NCI-H1436 (cell line): Measurements from ENCODE around the gene SMARCD3.

Experiments used
- DNase-seq: peaks from one replicate; lab custom pipeline; 2025; lab: John Stamatoyannopoulos, UW

Gene SMARCD3

GRCh38 chr7:151247611-151248345 is 716 bp downstream of the SMARCD3 start:
- DNase-seq = no peak

- no peak for DNase-seq
Observed at GRCh38 chr7:151246851-151247580, 1.5 kb downstream of the SMARCD3 start.

DNA sequence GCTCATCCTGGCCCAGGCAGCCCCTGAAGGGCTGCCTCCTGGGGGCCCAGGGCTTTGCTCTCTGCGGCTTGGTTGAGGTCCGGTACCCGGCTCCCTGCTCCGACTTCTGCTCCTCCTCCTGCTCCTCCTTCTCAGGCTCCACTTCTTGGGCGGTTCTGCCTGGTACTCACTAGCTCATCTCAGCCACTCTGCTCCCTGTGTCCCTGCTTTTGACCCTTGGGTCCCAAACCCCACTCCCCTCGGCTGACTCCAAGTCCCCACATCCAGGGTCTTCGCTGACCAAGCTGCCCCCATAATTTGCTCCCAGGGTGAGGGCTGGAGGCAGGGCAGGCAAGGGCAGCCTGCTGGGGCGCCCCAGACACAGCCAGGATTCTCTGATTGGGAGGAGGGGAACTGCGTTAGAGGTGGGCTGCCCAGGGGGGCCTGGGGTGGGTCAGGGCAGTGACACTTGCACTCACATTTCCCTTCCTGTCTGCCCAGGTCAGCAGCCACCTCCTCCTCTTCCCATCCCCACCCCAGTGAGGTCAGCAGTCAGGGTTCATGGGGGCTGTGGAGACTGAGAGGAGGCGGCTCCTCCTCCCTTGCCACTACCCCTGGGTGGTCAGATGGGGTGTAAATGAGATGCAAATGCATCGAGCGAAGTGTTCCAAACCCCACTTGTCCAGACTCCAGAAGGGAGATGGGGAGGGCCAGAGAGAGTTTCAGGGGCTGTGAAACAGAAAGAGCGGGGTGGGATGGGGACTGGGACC is 2.2 kb downstream of the SMARCD3 start:
- DNase-seq = no peak

- DNase-seq = peak; percentile 34
Observed at GRCh38 chr7:151245360-151246101, 3.0 kb downstream of the SMARCD3 start.

DNA sequence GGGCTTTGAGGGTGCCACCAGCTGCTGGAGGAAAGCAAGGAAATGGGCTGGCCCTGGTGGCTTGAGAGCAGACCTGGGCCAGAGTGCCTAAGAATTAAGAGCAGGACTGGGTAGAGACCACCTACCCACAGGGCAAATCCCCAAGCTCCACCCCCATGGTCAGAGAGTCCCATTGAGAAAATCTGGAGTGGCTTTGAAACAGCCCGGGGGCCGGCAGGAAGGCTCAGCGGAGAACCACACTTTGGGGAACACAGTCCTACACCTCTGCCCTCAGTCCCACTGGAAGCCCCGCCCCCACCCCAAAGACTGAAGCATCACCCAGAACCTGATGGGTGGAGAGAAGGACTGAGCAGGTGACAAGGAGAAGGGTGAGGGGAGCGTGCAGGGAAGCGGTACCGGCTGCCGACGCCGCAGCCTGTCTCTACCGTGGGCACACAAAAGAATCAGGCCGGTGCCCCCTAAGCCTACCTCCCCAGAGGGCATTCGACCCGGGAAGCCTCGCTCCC is 3.6 kb downstream of the SMARCD3 start:
- no peak for DNase-seq

DNA sequence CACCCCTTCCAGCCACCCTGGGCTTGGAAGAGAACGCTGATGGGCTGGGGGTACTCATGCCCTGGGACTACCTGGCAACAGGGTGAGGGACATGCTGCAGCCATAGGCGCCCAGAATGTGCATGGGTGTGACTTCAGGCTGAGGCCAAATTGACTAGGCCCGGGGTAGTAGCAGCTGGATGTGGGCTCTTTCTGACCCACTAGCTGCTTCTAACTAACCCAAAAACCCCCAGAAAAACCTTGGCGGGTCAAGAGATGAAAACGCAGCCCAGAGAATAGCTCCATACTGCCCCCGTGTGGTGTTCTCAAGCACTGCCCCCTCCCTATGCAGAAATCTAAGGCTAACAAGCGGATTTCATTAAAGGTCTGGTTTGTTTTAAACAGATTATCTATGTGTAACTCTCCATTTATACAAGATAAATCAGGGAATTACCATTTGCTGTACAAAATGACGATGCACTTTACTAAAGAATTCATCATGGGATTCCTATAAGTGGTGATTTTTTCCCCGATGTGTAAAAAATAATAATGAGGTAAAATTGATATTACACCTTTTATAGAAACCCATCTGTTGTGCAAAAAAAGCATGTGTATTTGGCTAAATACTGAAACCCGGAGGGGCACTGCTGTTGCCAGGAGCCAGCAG is 4.2 kb downstream of the SMARCD3 start:
- peak; percentile 34 for DNase-seq

- no peak for DNase-seq
Observed at GRCh38 chr7:151243408-151244195, 4.9 kb downstream of the SMARCD3 start.

- DNase-seq = no peak
Observed at GRCh38 chr7:151243045-151243349, 5.5 kb downstream of the SMARCD3 start.

DNA sequence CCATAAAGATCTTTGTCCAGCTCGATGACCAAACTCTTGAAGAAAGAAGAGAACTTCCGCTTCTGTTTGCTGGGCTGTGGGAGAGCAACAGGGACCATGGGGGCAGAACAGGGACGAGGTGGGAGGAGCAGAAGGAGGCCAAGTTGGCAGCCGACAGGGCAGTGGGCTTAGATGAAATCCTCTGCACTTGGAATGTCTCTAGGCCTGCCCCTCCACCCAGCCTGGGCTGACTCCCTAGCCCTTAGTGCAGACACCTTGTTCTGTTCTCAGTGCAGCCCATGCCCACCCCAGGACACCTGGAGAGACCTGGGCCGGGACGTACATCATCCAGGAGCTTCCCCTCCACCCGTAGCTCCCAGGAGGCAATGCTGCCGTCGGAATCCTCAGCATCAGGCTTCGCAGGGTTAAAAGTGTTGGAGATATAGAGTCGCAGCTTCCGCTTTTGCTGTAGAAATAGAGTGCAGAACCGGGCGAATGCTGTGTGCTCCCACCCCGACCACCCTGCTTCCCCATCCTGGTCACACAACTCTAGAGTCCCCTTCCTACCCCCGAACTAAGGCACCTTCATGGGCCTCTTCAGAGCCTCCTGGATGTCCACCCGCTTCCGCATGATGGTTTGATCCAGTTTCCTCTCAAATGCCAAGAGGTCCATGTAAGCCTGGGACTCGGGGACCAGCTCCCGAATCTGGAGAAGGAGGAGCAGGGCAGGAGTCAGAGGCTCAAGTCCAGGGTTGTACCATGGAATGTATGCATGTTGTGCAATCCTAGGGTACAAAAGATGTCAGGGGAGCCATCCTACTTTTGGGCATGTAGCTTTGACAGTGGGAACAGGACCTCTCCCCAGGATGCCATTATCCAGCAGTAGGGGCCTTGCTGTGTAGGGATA is 6.1 kb downstream of the SMARCD3 start:
- DNase-seq = no peak

DNA sequence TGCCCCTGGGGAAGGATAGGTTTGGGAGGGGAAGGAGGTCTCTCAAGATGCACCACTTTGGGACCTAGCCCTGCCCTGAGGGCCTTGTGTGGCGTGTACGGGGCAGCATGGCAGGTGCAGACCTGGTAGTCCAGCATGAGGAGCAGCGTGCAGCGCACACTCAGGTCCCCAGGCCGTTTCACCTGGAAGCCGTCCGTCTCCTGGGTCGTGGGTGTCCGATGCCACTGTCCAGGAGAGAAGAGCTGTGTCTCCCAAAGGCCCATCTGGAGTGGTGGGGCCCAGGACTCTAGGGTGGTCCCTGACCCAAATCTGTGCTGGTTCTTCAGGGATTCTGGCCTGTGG is 6.8 kb downstream of the SMARCD3 start:
- no peak for DNase-seq

DNA sequence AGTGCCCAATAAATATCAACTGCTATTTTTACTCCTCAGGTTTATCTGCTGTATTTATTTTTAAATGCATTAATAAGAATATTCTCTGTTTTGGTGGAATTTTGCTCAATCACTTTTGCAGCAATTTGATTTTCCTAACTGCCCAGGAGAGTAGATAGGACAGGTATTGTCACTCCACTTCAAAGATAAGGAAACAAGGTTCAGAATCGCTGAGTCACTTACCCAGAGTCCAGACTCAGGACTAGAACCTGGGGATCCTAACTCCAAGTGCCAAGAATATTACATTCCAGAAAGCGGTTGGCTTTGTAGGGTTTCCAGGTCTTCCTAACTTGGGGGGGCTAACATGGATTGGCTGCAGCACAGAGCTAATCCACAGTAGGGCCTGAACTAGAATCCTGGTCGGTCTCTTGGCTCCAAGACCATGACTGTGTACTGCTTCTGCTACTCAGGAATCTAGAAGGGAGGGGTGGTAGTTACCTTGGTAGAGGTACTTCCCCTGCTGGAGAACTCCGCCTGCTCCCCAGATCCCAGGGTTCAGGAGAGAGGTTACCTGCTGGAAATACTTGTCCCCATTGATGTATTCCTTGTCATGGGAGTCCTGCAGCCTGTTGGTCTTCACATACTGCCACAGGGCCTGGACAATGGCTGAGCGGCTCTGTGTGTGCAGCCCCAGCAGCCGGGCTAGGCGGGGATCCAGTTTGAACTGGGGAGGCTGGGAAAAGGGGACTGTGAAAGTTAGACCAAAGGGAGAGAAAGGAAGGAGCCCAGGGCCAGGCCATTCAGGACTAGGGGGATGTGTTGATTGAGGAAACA is 7.3 kb downstream of the SMARCD3 start:
- no peak for DNase-seq

DNA sequence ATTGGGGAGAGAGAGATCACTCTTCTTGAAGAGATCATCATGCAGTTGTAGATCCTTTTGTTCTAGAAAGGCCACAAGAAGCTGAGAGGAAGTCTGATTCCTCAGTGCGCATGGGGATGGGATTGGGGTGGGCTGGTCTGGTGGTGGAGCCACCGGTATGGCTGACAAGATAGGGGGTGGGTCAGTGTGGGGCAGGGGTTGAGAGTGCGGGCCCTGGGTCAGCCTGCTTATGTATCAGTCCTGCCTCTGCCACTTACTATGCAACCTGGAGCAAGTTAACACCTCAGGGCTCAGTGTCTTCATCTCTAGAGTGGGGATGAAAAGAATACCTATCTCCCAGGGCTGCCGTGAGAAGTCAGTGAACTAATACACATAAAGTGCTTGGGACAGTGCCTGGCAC is 8.0 kb downstream of the SMARCD3 start:
- no peak for DNase-seq

GRCh38 chr7:151239837-151240459 is 8.5 kb downstream of the SMARCD3 start:
- DNase-seq = no peak

DNA sequence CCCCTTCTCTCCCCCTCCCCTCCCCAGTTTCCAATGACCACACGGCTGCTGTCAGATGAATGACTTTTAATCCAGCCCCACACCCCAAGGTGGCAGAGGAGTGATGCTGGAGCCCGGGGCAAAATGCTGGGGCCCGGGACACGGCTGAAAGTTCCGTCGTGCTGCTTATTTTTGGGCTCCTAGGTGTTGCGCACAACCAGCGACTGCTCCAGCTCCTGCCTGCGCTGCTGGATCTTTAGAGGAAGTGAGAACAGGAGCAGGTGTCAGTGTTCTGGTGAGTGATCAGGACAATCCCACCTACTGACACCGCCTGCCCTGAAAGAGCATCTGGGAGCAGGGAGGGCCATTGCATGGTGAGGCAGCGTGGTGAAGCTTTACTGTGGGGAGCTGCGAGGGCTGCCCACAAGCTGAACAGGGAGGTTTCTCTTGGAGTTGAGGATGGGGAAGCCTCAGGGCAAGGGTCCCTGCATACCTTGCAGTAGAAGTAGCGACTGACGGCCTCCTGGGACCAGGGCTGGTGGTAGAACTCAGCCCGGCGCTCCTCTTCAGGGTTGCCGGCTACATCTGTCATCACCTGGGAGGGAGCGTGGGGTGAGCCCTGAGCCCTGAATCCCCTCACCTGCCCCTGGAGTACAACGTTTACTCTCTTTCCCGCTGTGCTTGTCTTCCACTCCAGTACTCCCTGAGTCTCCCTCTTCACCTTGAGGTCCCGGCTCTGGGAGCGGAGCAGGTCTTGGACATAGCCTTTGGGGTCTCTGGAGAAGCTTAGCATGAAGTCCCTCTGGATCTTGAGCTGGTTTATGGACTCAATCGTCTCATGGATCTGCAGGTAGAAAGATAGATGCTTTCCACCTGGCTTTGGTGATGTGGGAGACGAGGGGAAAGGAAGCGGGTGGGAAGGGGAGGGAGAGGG is 9.3 kb downstream of the SMARCD3 start:
- no peak for DNase-seq

DNA sequence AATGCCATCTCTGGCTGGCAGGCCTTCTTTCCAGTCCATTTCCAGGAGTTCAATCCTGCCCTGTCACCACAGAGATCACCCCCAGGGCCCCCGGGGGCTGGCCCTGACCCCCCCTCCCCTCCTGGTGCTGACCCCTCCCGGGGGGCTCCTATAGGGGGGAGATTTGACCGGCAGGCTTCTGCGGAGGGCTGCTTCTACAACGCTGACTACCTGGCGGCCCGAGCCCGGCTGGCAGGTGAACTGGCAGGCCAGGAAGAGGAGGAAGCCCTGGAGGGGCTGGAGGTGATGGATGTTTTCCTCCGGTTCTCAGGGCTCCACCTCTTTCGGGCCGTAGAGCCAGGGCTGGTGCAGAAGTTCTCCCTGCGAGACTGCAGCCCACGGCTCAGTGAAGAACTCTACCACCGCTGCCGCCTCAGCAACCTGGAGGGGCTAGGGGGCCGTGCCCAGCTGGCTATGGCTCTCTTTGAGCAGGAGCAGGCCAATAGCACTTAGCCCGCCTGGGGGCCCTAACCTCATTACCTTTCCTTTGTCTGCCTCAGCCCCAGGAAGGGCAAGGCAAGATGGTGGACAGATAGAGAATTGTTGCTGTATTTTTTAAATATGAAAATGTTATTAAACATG is 10.2 kb downstream of the SMARCD3 start:
- no peak for DNase-seq

DNA sequence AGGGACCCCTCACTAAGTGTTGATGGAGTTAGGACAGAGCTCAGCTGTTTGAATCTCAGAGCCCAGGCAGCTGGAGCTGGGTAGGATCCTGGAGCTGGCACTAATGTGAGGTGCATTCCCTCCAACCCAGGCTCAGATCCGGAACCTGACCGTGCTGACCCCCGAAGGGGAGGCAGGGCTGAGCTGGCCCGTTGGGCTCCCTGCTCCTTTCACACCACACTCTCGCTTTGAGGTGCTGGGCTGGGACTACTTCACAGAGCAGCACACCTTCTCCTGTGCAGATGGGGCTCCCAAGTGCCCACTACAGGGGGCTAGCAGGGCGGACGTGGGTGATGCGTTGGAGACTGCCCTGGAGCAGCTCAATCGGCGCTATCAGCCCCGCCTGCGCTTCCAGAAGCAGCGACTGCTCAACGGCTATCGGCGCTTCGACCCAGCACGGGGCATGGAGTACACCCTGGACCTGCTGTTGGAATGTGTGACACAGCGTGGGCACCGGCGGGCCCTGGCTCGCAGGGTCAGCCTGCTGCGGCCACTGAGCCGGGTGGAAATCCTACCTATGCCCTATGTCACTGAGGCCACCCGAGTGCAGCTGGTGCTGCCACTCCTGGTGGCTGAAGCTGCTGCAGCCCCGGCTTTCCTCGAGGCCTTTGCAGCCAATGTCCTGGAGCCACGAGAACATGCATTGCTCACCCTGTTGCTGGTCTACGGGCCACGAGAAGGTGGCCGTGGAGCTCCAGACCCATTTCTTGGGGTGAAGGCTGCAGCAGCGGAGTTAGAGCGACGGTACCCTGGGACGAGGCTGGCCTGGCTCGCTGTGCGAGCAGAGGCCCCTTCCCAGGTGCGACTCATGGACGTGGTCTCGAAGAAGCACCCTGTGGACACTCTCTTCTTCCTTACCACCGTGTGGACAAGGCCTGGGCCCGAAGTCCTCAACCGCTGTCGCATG is 11.0 kb downstream of the SMARCD3 start:
- DNase-seq = no peak
